Epithelial cell of esophagus (primary cell): Measurements from ENCODE around the gene PUM1.

ENCODE experiments used
- DNase-seq: peaks from one replicate; pipeline ENCODE4 v3.0.0; 2010; ENCODE audit warnings: low read depth
- H3K4me3 ChIP-seq: 2 replicates; pipeline ENCODE4 v1.5.1; 2011; ENCODE audit warnings: mild to moderate bottlenecking, low read length, control low read depth
- TF ChIP-seq, protein P1 (sequence below): IDR thresholded peaks from 2 replicates; pipeline ENCODE4 v1.5.1; 2011; ENCODE audit warnings: low read depth, mild to moderate bottlenecking, low read length, control low read depth, inconsistent platforms; ENCODE audit not compliant: insufficient read depth; ENCODE audit errors: missing control alignments

PUM1 gene

GRCh38 chr1:30893776-30894507 lies 171.6 kb downstream of the PUM1 start:
- no peak overlapping the region for H3K4me3 ChIP-seq
- TF ChIP-seq, protein P1, sequence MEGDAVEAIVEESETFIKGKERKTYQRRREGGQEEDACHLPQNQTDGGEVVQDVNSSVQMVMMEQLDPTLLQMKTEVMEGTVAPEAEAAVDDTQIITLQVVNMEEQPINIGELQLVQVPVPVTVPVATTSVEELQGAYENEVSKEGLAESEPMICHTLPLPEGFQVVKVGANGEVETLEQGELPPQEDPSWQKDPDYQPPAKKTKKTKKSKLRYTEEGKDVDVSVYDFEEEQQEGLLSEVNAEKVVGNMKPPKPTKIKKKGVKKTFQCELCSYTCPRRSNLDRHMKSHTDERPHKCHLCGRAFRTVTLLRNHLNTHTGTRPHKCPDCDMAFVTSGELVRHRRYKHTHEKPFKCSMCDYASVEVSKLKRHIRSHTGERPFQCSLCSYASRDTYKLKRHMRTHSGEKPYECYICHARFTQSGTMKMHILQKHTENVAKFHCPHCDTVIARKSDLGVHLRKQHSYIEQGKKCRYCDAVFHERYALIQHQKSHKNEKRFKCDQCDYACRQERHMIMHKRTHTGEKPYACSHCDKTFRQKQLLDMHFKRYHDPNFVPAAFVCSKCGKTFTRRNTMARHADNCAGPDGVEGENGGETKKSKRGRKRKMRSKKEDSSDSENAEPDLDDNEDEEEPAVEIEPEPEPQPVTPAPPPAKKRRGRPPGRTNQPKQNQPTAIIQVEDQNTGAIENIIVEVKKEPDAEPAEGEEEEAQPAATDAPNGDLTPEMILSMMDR: no peak
- no peak for DNase-seq

DNA sequence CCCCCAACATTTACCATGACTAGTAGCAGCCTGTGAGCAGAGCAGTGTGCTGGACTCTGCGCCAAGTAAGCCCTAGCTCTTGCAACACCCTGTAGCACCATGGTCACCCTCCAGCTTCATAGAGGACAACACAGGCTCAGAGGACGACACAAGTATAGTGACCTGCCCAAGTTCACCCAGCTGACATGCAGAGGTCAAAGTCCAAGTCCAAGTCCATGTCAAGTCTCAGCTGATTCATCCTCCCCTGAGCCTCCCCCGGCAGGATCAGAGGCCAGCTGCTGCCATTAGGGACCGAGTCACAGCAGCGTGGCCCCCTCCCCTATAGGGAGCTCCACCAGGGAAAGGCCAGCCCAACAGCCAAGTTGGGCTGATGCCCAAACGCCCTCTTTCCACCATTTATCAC lies 172.8 kb downstream of the PUM1 start:
- DNase-seq: no peak
- TF ChIP-seq, protein P1: no peak
- no peak overlapping the region for H3K4me3 ChIP-seq

- TF ChIP-seq, protein P1: no peak
- H3K4me3 ChIP-seq: no peak overlapping the region
- DNase-seq: no peak
Observed at GRCh38 chr1:30891227-30891552, 174.3 kb downstream of the PUM1 start.

DNA sequence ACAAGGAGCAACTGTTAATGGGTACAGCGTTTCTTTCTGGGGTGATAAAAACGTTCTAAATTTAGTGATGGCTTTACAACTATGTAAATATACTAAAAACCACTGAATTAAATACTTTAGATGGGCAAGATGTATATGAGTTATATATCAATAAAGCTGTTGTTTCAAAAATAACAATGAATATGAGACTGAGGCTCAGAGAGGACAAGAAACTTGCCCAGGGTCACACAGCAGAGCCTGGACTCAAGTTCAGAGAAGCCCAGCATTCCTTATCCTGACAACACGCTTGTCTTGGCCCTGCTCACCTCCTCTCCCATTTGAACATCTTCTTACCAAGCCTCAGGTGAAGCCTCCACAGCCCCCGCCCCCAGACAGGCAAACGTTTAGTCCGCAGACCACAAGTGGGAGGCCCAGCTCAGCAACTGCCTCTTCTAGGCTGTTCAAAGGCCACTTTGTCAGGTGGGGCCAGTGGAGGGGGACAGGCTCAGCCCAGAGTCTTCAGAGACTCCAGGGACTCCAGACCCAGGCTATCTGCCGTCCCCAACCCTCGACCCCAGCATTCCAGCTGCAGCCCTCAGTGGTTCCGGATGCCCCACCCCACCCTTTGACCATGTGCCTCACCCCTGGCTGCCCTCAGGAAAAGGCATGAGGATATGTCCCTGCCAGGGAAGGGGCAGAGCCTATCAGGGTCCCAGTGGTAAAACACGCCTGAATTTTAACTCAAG lies 174.9 kb downstream of the PUM1 start:
- no peak for DNase-seq
- H3K4me3 ChIP-seq: no peak overlapping the region
- TF ChIP-seq, protein P1: no peak

DNA sequence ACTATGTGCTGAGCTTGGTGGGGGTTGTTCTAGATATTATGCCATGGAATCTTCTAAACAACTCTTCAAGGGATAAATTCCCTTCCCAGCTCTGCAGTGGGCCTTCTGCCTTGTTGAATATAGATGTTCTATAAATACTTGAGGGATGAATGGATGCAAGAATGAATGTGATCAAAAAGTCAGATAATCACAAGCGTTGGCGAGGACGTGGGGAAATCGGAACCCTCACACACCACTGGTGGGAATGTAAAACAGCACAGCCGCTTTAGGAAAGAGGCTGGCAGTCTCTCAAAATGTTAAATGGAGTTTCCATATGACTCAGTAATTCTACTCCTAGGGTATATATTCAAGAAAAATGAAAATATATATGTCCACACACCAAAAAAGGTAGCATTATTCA lies 176.0 kb downstream of the PUM1 start:
- H3K4me3 ChIP-seq: no peak overlapping the region
- TF ChIP-seq, protein P1: no peak
- no peak for DNase-seq

- DNase-seq: no peak
- H3K4me3 ChIP-seq: no peak overlapping the region
- TF ChIP-seq, protein P1: no peak
Observed at GRCh38 chr1:30888975-30889374, 176.5 kb downstream of the PUM1 start.

- TF ChIP-seq, protein P1: no peak
- H3K4me3 ChIP-seq: no peak overlapping the region
- no peak for DNase-seq
Observed at GRCh38 chr1:30888391-30888790, 177.1 kb downstream of the PUM1 start.
